Loucy (cell line): ENCODE results near the gene TRIM47.

ENCODE experiments used
- H2AFZ ChIP-seq: fragments of 200-600 bp; sonication (generic); 2 replicates; pipeline ENCODE4 v1.6.0; 2016; ENCODE audit warnings: antibody characterized with exemption, mild to moderate bottlenecking, low read length, moderate library complexity
- H3F3A ChIP-seq: fragments of 200-600 bp; 2 replicates; pipeline ENCODE4 v1.6.0; 2016; ENCODE audit warnings: antibody characterized with exemption, low read depth, mild to moderate bottlenecking
- H3K27me3 ChIP-seq: fragments of 200-600 bp; sonication (generic); 2 replicates; pipeline ENCODE4 v1.6.1; 2014; ENCODE audit warnings: low read length, mild to moderate bottlenecking; ENCODE audit not compliant: insufficient read depth, poor library complexity, severe bottlenecking
- H3K36me3 ChIP-seq: fragments of 200-600 bp; sonication (generic); 2 replicates; pipeline ENCODE4 v1.6.1; 2016; ENCODE audit warnings: low read length; ENCODE audit not compliant: insufficient read depth
- H3K4me1 ChIP-seq: fragments of 200-600 bp; sonication (generic); 2 replicates; pipeline ENCODE4 v1.5.1; 2014; ENCODE audit warnings: low read length, mild to moderate bottlenecking; ENCODE audit not compliant: insufficient read depth, poor library complexity, severe bottlenecking
- H3K4me2 ChIP-seq: fragments of 200-600 bp; sonication (generic); 2 replicates; pipeline ENCODE4 v1.6.0; 2014; ENCODE audit warnings: antibody characterized with exemption, low read length, low read depth, mild to moderate bottlenecking; ENCODE audit not compliant: poor library complexity, severe bottlenecking
- H3K4me3 ChIP-seq: fragments of 200-600 bp; sonication (generic); 2 replicates; pipeline ENCODE4 v1.5.1; 2014; ENCODE audit warnings: low read length, mild to moderate bottlenecking, mixed read lengths; ENCODE audit not compliant: poor library complexity, severe bottlenecking
- H3K79me2 ChIP-seq: fragments of 200-600 bp; sonication (generic); 2 replicates; pipeline ENCODE4 v1.6.1; 2014; ENCODE audit warnings: low read length; ENCODE audit not compliant: insufficient read depth
- H3K9ac ChIP-seq: fragments of 200-600 bp; sonication (generic); 2 replicates; pipeline ENCODE4 v1.6.0; 2014; ENCODE audit warnings: mild to moderate bottlenecking, low read depth, low read length, moderate library complexity; ENCODE audit not compliant: poor library complexity, severe bottlenecking
- H3K9me2 ChIP-seq: fragments of 200-600 bp; sonication (generic); replicated peaks from 2 replicates; pipeline ENCODE4 v1.6.1; 2016; ENCODE audit warnings: low read depth, low read length, mixed read lengths
- H3K9me3 ChIP-seq: fragments of 200-600 bp; sonication (generic); 2 replicates; pipeline ENCODE4 v1.6.1; 2014; ENCODE audit warnings: mild to moderate bottlenecking, antibody characterized with exemption, low read length, low read depth; ENCODE audit not compliant: insufficient read depth
- H4K20me1 ChIP-seq: fragments of 200-600 bp; sonication (generic); 2 replicates; pipeline ENCODE4 v1.6.0; 2014; ENCODE audit warnings: antibody characterized with exemption, low read length, mild to moderate bottlenecking; ENCODE audit not compliant: insufficient read depth, poor library complexity, severe bottlenecking
- CTCF ChIP-seq: fragments of 200-600 bp; sonication (generic); conservative IDR thresholded peaks from 2 replicates; pipeline ENCODE4 v1.5.1; 2014; ENCODE audit warnings: mild to moderate bottlenecking, antibody characterized with exemption, low read length
- EZH2phosphoT487 ChIP-seq: fragments of 200-600 bp; IDR thresholded peaks from 2 replicates; pipeline ENCODE4 v1.6.1; 2018; ENCODE audit warnings: antibody characterized with exemption, mild to moderate bottlenecking, moderate library complexity, borderline replicate concordance

The TRIM47 gene

GRCh38 chr17:75843577-75844529 lies 34.5 kb downstream of the TRIM47 start, which contains the start of gene UNC13D:
UNC13D (minus strand) TSS chr17:75844404; CDS start chr17:75844337, 67 bp downstream.
- Histone ChIP-seq H3K79me2 (peaks cover 48% of the 10 kb centered on the region), H4K20me1 (peaks cover 19% of the 10 kb centered on the region), H3F3A (no peaks in the 10 kb centered on the region), H3K27me3 (no peaks in the 10 kb centered on the region), H2AFZ (peak within 1 kb of the TSS; percentile 44; the same call in 1 of the 2 replicates), H3K9me2 (no peaks in the 10 kb centered on the region), H3K9me3 (no peaks in the 10 kb centered on the region), H3K4me1 (peaks cover 33% of the 10 kb centered on the region), H3K9ac (peak within 1 kb of the TSS; percentile 98), H3K4me3 (peak within 1 kb of the TSS; percentile 82), H3K36me3 (peaks cover 9% of the 10 kb centered on the region; the same call in 1 of the 2 replicates), H3K4me2 (peak within 1 kb of the TSS; percentile 94)
- TF ChIP-seq CTCF: no peak
- TF ChIP-seq EZH2phosphoT487: no peak

- Histone ChIP-seq H3K4me3 (peak overlapping the region; percentile 82), H3F3A (no peaks in the 10 kb centered on the region), H3K9me3 (no peaks in the 10 kb centered on the region), H3K4me2 (peak overlapping the region; percentile 94), H2AFZ (no peak overlapping the region), H3K79me2 (peaks cover 53% of the 10 kb centered on the region), H3K27me3 (no peaks in the 10 kb centered on the region), H4K20me1 (peaks cover 19% of the 10 kb centered on the region), H3K9ac (peak overlapping the region; percentile 98), H3K9me2 (no peaks in the 10 kb centered on the region), H3K36me3 (peaks cover 13% of the 10 kb centered on the region; the same call in 1 of the 2 replicates), H3K4me1 (peaks cover 30% of the 10 kb centered on the region)
- TF ChIP-seq EZH2phosphoT487 (no peak), CTCF (no peak)
Observed at GRCh38 chr17:75842963-75843576, 35.3 kb downstream of the TRIM47 start.

GRCh38 chr17:75842411-75842810 lies 36.0 kb downstream of the TRIM47 start:
- peak overlapping the region; percentile 94 for H3K4me2 ChIP-seq
- H3K36me3 ChIP-seq: peaks cover 13% of the 10 kb centered on the region; the same call in 1 of the 2 replicates
- peak overlapping the region; percentile 98 for H3K9ac ChIP-seq
- H3K9me3 ChIP-seq: no peaks in the 10 kb centered on the region
- no peaks in the 10 kb centered on the region for H3K9me2 ChIP-seq
- H3F3A ChIP-seq: no peaks in the 10 kb centered on the region
- H3K79me2 ChIP-seq: peaks cover 58% of the 10 kb centered on the region
- H3K27me3 ChIP-seq: no peaks in the 10 kb centered on the region
- H3K4me3 ChIP-seq: peak overlapping the region; percentile 82
- no peak overlapping the region for H2AFZ ChIP-seq
- peaks cover 19% of the 10 kb centered on the region for H4K20me1 ChIP-seq
- TF ChIP-seq CTCF (no peak), EZH2phosphoT487 (no peak)
- peaks cover 30% of the 10 kb centered on the region for H3K4me1 ChIP-seq
